ENCODE measurements around the gene SALL4.

SALL4 gene

GRCh38 chr20:51807720-51808250 lies 5.5 kb upstream of the SALL4 start:
- TF ChIP-seq SIN3A (IDR thresholded peaks at IDR 0.05; ENCODE audit: borderline replicate concordance, insufficient read depth, low read length) (no peak), REST (IDR thresholded peaks at IDR 0.05; ENCODE audit: insufficient read depth in 1 of 2, low read depth in 2 of 2, low read length in 2 of 2) (no peak), FOXP2 (optimal IDR thresholded peaks at IDR 0.05; ENCODE audit: borderline replicate concordance, extremely low read depth, extremely low read length, insufficient read depth) (no peak), TAF1 (IDR thresholded peaks at IDR 0.05; ENCODE audit: borderline replicate concordance, insufficient read depth, low read length) (no peak), POLR2AphosphoS5 (IDR thresholded peaks at IDR 0.05; ENCODE audit: low read depth, low read length) (no peak)

GRCh38 chr20:51804754-51805153 lies 2.4 kb upstream of the SALL4 start:
- TF ChIP-seq SIN3A (IDR thresholded peaks at IDR 0.05; ENCODE audit: borderline replicate concordance, insufficient read depth, low read length) (no peak), FOXP2 (optimal IDR thresholded peaks at IDR 0.05; ENCODE audit: borderline replicate concordance, extremely low read depth, extremely low read length, insufficient read depth) (no peak), TAF1 (IDR thresholded peaks at IDR 0.05; ENCODE audit: borderline replicate concordance, insufficient read depth, low read length) (no peak), REST (IDR thresholded peaks at IDR 0.05; ENCODE audit: insufficient read depth in 1 of 2, low read depth in 2 of 2, low read length in 2 of 2) (no peak), POLR2AphosphoS5 (IDR thresholded peaks at IDR 0.05; ENCODE audit: low read depth, low read length) (no peak)

GRCh38 chr20:51803148-51803854 lies 980 bp upstream of the SALL4 start:
- TF ChIP-seq FOXP2 (optimal IDR thresholded peaks at IDR 0.05; ENCODE audit: borderline replicate concordance, extremely low read depth, extremely low read length, insufficient read depth) (no peak), REST (IDR thresholded peaks at IDR 0.05; ENCODE audit: insufficient read depth in 1 of 2, low read depth in 2 of 2, low read length in 2 of 2) (no peak), SIN3A (IDR thresholded peaks at IDR 0.05; ENCODE audit: borderline replicate concordance, insufficient read depth, low read length) (no peak), POLR2AphosphoS5 (IDR thresholded peaks at IDR 0.05; ENCODE audit: low read depth, low read length) (no peak), TAF1 (IDR thresholded peaks at IDR 0.05; ENCODE audit: borderline replicate concordance, insufficient read depth, low read length) (no peak)

GRCh38 chr20:51801823-51802123 lies 548 bp downstream of the SALL4 start:
- TF ChIP-seq TAF1 (IDR thresholded peaks at IDR 0.05; ENCODE audit: borderline replicate concordance, insufficient read depth, low read length) (no peak), SIN3A (IDR thresholded peaks at IDR 0.05; ENCODE audit: borderline replicate concordance, insufficient read depth, low read length) (no peak), FOXP2 (optimal IDR thresholded peaks at IDR 0.05; ENCODE audit: borderline replicate concordance, extremely low read depth, extremely low read length, insufficient read depth) (no peak), POLR2AphosphoS5 (IDR thresholded peaks at IDR 0.05; ENCODE audit: low read depth, low read length) (no peak), REST (IDR thresholded peaks at IDR 0.05; ENCODE audit: insufficient read depth in 1 of 2, low read depth in 2 of 2, low read length in 2 of 2) (no peak)
